HG03159 (cell line): ENCODE measurements around the gene DERA.
"Not testable (repeated sequence)": the region's sequence is repeated elsewhere in the genome, so short reads cannot be mapped to it uniquely, and the experiment has no call there.

ENCODE experiments used
- ATAC-seq: cut with Tn5 transposase; IDR thresholded peaks from one replicate; pipeline ENCODE4 v1.9.1; 2021; ENCODE audit warnings: mild to moderate bottlenecking, moderate library complexity; ENCODE audit not compliant: unreplicated experiment

The DERA gene

GRCh38 chr12:15910864-15911721 lies at the start of gene DERA:
Gene DERA, plus strand, starts transcription at chr12:15911332. Its CDS starts 52 bp downstream, at chr12:15911384.
- peak; percentile 81 for ATAC-seq

GRCh38 chr12:15861404-15861803 lies 49.7 kb upstream of the DERA start:
- no peak for ATAC-seq

GRCh38 chr12:15862840-15863239 lies 48.3 kb upstream of the DERA start:
- no peak for ATAC-seq

- ATAC-seq, result no peak
Measured at GRCh38 chr12:15863372-15863771, 47.8 kb upstream of the DERA start.

GRCh38 chr12:15863984-15864383 lies 47.1 kb upstream of the DERA start:
- peak; percentile 89 for ATAC-seq

GRCh38 chr12:15868186-15868585 lies 42.9 kb upstream of the DERA start:
- ATAC-seq, result no peak

GRCh38 chr12:15873556-15873955 lies 37.6 kb upstream of the DERA start:
- ATAC-seq, result no peak

- ATAC-seq, result not testable (repeated sequence)
Measured at GRCh38 chr12:15874556-15875145, 36.5 kb upstream of the DERA start.

- no peak for ATAC-seq
Measured at GRCh38 chr12:15875863-15876262, 35.3 kb upstream of the DERA start.

GRCh38 chr12:15879413-15879812 lies 31.7 kb upstream of the DERA start:
- ATAC-seq, result no peak

GRCh38 chr12:15880721-15881120 lies 30.4 kb upstream of the DERA start:
- no peak for ATAC-seq

GRCh38 chr12:15882118-15882971 lies 28.8 kb upstream of the DERA start, which contains the start of gene STRAP:
Gene STRAP, plus strand, starts transcription at chr12:15882387. Its CDS starts 321 bp downstream, at chr12:15882708.
- ATAC-seq, result peak; percentile 97

GRCh38 chr12:15883536-15883935 lies 27.6 kb upstream of the DERA start:
- ATAC-seq, result no peak

GRCh38 chr12:15886372-15887042 lies 24.6 kb upstream of the DERA start:
- ATAC-seq, result no peak

GRCh38 chr12:15887043-15887817 lies 23.9 kb upstream of the DERA start:
- no peak for ATAC-seq

- ATAC-seq, result no peak
Measured at GRCh38 chr12:15892645-15893259, 18.4 kb upstream of the DERA start.

- ATAC-seq, result no peak
Measured at GRCh38 chr12:15893260-15893659, 17.9 kb upstream of the DERA start.

- no peak for ATAC-seq
Measured at GRCh38 chr12:15896867-15897266, 14.3 kb upstream of the DERA start.

GRCh38 chr12:15897433-15897832 lies 13.7 kb upstream of the DERA start:
- no peak for ATAC-seq
